Adrenal gland (tissue), 12 donors: ENCODE measurements around the gene PI4K2B. TPM values are rescaled to one million over a fixed set of nuclear protein-coding genes. Genes with fewer than 3 reads are reported as not detected.

Experiments used
- DNase-seq, 7 donors: peaks; one replicate each; pipeline ENCODE4 v3.0.0-alpha.2; 2019 to 2020
- H3K27ac ChIP-seq, 5 donors: fragments of 200-600 bp; sonication (generic) in 4 of 5; 1 replicate in 3 of 5; 2 replicates in 2 of 5; pipeline versions ENCODE4 v1.5.1 to v1.8.0; 2016 to 2020; ENCODE audit warnings: mild to moderate bottlenecking in 1 of 5
- H3K27me3 ChIP-seq: fragments of 200-600 bp; 2 replicates; pipeline ENCODE4 v1.8.0; 2021
- H3K36me3 ChIP-seq, 2 donors: fragments of 200-600 bp; replicated peaks in 1 of 2; 1 replicate in 1 of 2; 2 replicates in 1 of 2; pipeline versions ENCODE4 v1.5.1 to v1.8.0; 2018 to 2022
- H3K4me1 ChIP-seq, 2 donors: fragments of 200-600 bp; replicated peaks in 1 of 2; 1 replicate in 1 of 2; 2 replicates in 1 of 2; pipeline versions ENCODE4 v1.5.1 to v1.8.0; 2018 to 2021
- H3K4me3 ChIP-seq, 4 donors: fragments of 200-600 bp; sonication (generic) in 3 of 4; one replicate each; pipeline ENCODE4 v1.5.1; 2016 to 2018
- H3K9me3 ChIP-seq, 3 donors: fragments of 200-600 bp; sonication (generic) in 1 of 3; replicated peaks in 1 of 3; 1 replicate in 2 of 3; 2 replicates in 1 of 3; pipeline versions ENCODE4 v1.5.1 to v1.8.0; 2016 to 2021
- POLR2A ChIP-seq, 2 donors: fragments of 450-650 bp; IDR thresholded peaks; one replicate each; pipeline ENCODE4 v1.6.1; 2017; ENCODE audit warnings: antibody characterized with exemption in 2 of 2, mild to moderate bottlenecking in 2 of 2, moderate library complexity in 1 of 2
- WGBS, 4 donors: extraction: QIAGEN DNeasy Blood & Tissue Kit in 2 of 4; methylation state at CpG; one replicate each; pipeline versions ENCODE4 v1.1.5 to v1.1.7; 2013 to 2017; 5-methylcytosine and 5-hydroxymethylcytosine counted together
- intact Hi-C, 2 donors: fragments of 100-400 bp; cut with DNase I; formaldehyde crosslinking; loops; one replicate each; pipeline versions ENCODE4 v1.14.1 to v1.15.0; 2022 to 2023
- polyA plus RNA-seq, 3 donors: library from polyadenylated mRNA; stranded (reverse); fragments of 200-250 nt in 2 of 3; fragments of 350-450 nt in 1 of 3; fragmentation: Illumina TruSeq in 1 of 3; extraction: RNeasy Lipid Tissue Mini Kit (QIAGEN cat#74804) in 1 of 3; gene quantifications; one replicate each; pipeline ENCODE4 v1.2.3, GENCODE V29; 2013 to 2014
- total RNA-seq, 9 donors: library from RNA; depleted of rRNA in 4 of 9; stranded (reverse); fragments of >200 nt in 4 of 9; fragments of 120-200 nt in 1 of 9; fragmentation: NEBNext Ultra II Directional in 1 of 9; extraction: Animal tissue kit (Norgen Biotek cat#: 25700) in 1 of 9; gene quantifications; one replicate each; pipeline versions ENCODE4 v1.1.0 to v1.2.4, GENCODE V29; 2013 to 2023
- TF ChIP-seq, protein P1 (sequence below), 6 experiments: fragments of 450-650 bp in 4 of 6; fragments of 200-600 bp in 2 of 6; sonication (generic) in 1 of 6; IDR thresholded peaks; 1 replicate in 5 of 6; 2 replicates in 1 of 6; pipeline versions ENCODE4 v1.5.1 to v1.8.0; 2016 to 2021; ENCODE audit warnings: antibody characterized with exemption in 6 of 6, mild to moderate bottlenecking in 2 of 6, moderate library complexity in 1 of 6
- donor health status: healthy with polysubstance abuse.
- donor health status: Bipolar disorder and iron deficiency.
- donor health status: DM: yes; HTN: yes; CAD: no.
- donor health status: DM: no; HTN: no; CAD: no.
- donor health status: DM: no; HTN: no; CAD: no.
- donor health status: DM: yes; HTN: yes; CAD: no.

Gene PI4K2B
- total and polyA plus RNA-seq, 12 donors, result 4.6 to 29.3 (median 13.6) TPM

DNA sequence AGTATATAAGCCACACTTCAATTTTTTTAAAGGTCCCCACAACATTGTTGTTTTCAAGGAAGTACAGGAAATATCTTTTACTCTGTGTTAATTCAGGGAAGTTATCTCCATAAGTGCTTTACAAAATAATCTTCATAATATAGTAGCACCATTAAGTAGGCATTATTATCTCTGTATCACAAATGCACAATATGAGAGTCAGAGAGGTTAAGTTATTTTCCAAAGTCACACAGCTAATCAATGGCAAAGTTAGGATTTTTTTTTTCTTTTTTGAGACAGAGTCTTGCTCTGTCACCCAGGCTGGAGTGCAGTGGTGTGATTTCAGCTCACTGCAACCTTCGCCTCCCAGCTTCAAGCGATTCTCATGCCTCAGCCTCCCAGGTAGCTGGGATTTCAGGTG is 35.1 kb upstream of the PI4K2B start:
- no peaks in the 10 kb centered on the region for H3K27me3 ChIP-seq
- WGBS, 4 donors, result 96 to 100% (median 97%) methylated on average over 2 of the region's 2 CpGs
- no peak overlapping the region for H3K27ac ChIP-seq
- no peaks in the 10 kb centered on the region for H3K36me3 ChIP-seq
- no peaks in the 10 kb centered on the region for H3K4me1 ChIP-seq
- intact Hi-C loops, result no loop called here
- TF ChIP-seq, protein P1, sequence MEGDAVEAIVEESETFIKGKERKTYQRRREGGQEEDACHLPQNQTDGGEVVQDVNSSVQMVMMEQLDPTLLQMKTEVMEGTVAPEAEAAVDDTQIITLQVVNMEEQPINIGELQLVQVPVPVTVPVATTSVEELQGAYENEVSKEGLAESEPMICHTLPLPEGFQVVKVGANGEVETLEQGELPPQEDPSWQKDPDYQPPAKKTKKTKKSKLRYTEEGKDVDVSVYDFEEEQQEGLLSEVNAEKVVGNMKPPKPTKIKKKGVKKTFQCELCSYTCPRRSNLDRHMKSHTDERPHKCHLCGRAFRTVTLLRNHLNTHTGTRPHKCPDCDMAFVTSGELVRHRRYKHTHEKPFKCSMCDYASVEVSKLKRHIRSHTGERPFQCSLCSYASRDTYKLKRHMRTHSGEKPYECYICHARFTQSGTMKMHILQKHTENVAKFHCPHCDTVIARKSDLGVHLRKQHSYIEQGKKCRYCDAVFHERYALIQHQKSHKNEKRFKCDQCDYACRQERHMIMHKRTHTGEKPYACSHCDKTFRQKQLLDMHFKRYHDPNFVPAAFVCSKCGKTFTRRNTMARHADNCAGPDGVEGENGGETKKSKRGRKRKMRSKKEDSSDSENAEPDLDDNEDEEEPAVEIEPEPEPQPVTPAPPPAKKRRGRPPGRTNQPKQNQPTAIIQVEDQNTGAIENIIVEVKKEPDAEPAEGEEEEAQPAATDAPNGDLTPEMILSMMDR (IDR thresholded peaks at IDR 0.05), result no peak
- TF ChIP-seq POLR2A (IDR thresholded peaks at IDR 0.05), result no peak
- DNase-seq, result no peak
- H3K4me3 ChIP-seq, result no peak overlapping the region
- no peaks in the 10 kb centered on the region for H3K9me3 ChIP-seq

DNA sequence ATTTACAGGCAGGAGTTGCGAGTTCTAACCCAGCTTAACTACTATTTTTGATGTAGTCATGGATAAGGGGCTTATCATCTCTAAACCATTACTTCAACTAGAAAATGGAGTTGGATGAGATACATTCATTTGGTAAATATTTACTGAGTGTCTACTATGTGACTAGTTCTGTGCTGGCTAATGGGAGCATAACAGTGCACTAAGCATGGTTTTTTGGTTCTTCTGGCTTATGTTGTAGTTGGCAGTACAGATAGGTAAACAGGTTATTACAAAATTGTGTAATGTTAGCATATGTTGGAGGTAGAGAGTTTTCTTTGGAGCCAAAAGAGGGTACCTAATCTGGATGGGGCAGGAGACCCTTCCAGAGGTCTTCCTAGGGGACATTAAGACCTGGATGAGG is 25.8 kb upstream of the PI4K2B start:
- DNase-seq, result no peak
- TF ChIP-seq POLR2A (IDR thresholded peaks at IDR 0.05), result no peak
- TF ChIP-seq, protein P1 (IDR thresholded peaks at IDR 0.05), result no peak
- Histone ChIP-seq H3K9me3 (no peaks in the 10 kb centered on the region), H3K27me3 (no peaks in the 10 kb centered on the region), H3K36me3 (no peaks in the 10 kb centered on the region), H3K4me1 (no peaks in the 10 kb centered on the region), H3K27ac (no peak overlapping the region), H3K4me3 (no peak overlapping the region)
- WGBS, 4 donors, result 88 to 97% (median 94%) methylated on average over 1 of the region's 1 CpG
- intact Hi-C loops, result no loop called here

DNA sequence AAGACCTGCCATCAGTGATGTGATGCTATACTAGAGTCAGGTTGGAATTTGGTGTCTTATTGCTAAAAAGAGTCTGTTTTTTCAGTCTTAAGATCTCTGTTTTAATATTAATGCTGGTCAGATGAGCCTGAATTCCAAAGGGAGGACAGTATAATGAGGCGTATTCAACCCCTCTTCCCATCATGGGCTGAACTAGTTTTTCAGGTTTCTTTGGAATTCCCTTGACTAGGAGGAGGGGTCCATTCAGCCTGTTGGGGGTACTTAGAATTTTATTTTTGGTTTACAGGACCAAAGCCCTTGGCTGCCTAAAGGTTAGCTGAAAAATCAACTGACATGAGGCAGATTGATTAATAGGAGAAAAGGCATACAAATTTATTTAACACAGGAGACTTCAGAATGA is 24.1 kb upstream of the PI4K2B start:
- Histone ChIP-seq H3K9me3 (no peaks in the 10 kb centered on the region), H3K27me3 (no peaks in the 10 kb centered on the region), H3K4me3 (no peak overlapping the region), H3K36me3 (no peaks in the 10 kb centered on the region), H3K27ac (no peak overlapping the region), H3K4me1 (no peaks in the 10 kb centered on the region)
- TF ChIP-seq, protein P1 (IDR thresholded peaks at IDR 0.05), result no peak
- no peak for TF ChIP-seq POLR2A (IDR thresholded peaks at IDR 0.05)
- DNase-seq, result no peak
- 79 to 84% (median 82%) methylated on average over 1 of the region's 1 CpG for WGBS, 4 donors
- intact Hi-C loops, result no loop called here

DNA sequence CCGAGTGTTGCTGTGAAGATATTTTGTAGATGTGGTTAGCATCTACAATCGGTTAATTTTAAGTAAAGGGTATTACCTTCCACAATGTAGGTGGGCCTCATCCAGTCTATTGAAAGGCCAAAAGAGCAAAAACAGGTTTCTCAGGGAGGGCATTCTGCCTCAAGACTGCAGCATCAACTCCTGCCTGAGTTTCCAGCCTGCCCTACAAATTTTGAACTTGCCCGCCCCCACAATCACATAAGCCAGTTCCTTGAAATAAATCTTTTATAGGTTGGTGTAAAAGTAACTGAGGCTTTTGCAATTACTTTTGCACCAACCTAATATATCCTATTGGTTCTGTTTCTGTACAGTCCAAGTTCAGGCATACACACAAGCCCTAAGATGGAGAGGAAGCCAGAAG is 22.1 kb upstream of the PI4K2B start:
- DNase-seq, result no peak
- no peak overlapping the region for H3K27ac ChIP-seq
- no peaks in the 10 kb centered on the region for H3K4me1 ChIP-seq
- TF ChIP-seq, protein P1 (IDR thresholded peaks at IDR 0.05), result no peak
- TF ChIP-seq POLR2A (IDR thresholded peaks at IDR 0.05), result no peak
- no peaks in the 10 kb centered on the region for H3K36me3 ChIP-seq
- no peaks in the 10 kb centered on the region for H3K9me3 ChIP-seq
- H3K4me3 ChIP-seq, result no peak overlapping the region
- no peaks in the 10 kb centered on the region for H3K27me3 ChIP-seq
- intact Hi-C loops, result no loop called here
- 87 to 96% (median 92%) methylated on average over 3 of the region's 3 CpGs for WGBS, 4 donors
